ENCODE data around the gene KRTAP4-2. TPM values are rescaled to one million over a fixed set of nuclear protein-coding genes. Genes with fewer than 3 reads are reported as not detected.

The KRTAP4-2 gene
- total RNA-seq, 1 experiment from 2014 or later = not detected

DNA sequence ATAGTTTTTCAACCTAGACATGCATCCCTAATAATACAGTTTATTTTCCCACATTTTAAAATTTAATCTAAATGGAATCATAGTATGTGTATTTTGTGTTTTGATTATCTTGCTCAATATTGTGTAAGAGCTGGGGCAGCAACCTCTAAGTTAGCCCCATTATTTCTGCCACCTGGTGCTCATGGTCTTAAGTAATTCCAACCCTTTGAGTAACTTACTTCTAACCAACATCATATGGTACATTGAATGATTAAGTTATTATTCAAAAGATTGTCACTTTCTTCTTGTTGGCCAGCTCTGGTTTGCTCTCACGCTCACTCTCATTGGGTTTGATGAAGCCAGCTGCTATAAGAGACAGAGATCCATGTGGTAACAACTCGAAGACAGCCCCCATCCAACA, 6.1 kb downstream of the KRTAP4-2 start:
- RAD21 ChIA-PET (ENCODE audit: low non-redundant PET in 1 of 2, low total read pairs in 2 of 2, uncharacterized antibody in 2 of 2, unreplicated experiment in 2 of 2) = no interaction called here
- POLR2A ChIA-PET = no interaction called here
- Histone ChIP-seq H3K27me3 (ENCODE audit: insufficient read depth, low read length) (no peaks in the 10 kb centered on the region), H4K20me1 (ENCODE audit: insufficient read depth) (no peaks in the 10 kb centered on the region), H3K4me3 (replicated peaks in 1 of 2; ENCODE audit: low read depth in 1 of 2, low read length in 2 of 2) (no peak overlapping the region), H3K9me3 (ENCODE audit: control insufficient read depth in 1 of 2, insufficient read depth in 1 of 2, low read depth in 1 of 2, low read length in 2 of 2) (no peaks in the 10 kb centered on the region; a peak in 1 of 4 replicates), H3K79me2 (ENCODE audit: insufficient read depth, low read length) (no peaks in the 10 kb centered on the region), H3K4me2 (ENCODE audit: low read length) (no peak overlapping the region), H3K27ac (ENCODE audit: low read depth, low read length) (no peak overlapping the region), H3K9me2 (ENCODE audit: insufficient read depth) (no peaks in the 10 kb centered on the region), H3K4me1 (ENCODE audit: control insufficient read depth in 1 of 2, insufficient read depth in 2 of 2, low read length in 2 of 2) (no peaks in the 10 kb centered on the region), H3K36me3 (ENCODE audit: control insufficient read depth in 1 of 2, insufficient read depth in 2 of 2, low read length in 2 of 2) (no peaks in the 10 kb centered on the region), H2AFZ (ENCODE audit: low read depth, low read length, poor library complexity, severe bottlenecking) (no peak overlapping the region), H3K9ac (ENCODE audit: low read length) (no peak overlapping the region)
- no peak for ATAC-seq
- intact Hi-C loops (cut with micrococcal nuclease) = no loop called here
- DNase-seq (ENCODE audit: low read depth, low spot score) = no peak
- no TSS peak for BruUV-seq (replicated peaks)
- CTCF ChIA-PET = no interaction called here
- TF ChIP-seq CBX3 (IDR thresholded peaks at IDR 0.05; ENCODE audit: low read depth) (no peak), POLR2AphosphoS5 (IDR thresholded peaks at IDR 0.05; ENCODE audit: low read depth, low read length) (no peak)

DNA sequence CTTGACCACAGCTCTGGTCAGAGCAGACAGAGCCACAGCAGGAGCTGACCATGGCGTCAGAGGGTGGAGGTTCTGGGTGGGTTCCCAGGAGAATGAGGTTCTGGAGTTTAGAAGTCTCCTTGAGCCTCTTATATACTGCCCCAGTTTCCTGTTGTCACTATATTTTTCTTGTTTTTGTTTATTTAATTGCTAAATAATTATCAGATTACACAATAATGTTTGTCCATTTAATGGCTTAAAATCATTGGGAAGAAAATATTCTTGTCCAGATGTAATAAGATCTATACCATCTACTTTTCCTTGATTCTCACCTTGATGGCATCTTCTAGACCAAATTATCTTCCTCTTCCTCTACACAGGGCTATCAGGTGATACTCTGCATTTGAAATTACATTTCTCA, 9.9 kb downstream of the KRTAP4-2 start, which contains the start of gene KRTAP4-3:
Gene KRTAP4-3 (minus strand): TSS at position 101 of the 400 bp plus-strand sequence. CDS start 49 bp downstream, at position 52.
- H3K9me2 ChIP-seq (ENCODE audit: insufficient read depth) = no peaks in the 10 kb centered on the region
- H3K4me2 ChIP-seq (ENCODE audit: low read length) = no peak within 1 kb of the TSS
- H3K9ac ChIP-seq (ENCODE audit: low read length) = no peak within 1 kb of the TSS
- H3K9me3 ChIP-seq (ENCODE audit: control insufficient read depth in 1 of 2, insufficient read depth in 1 of 2, low read depth in 1 of 2, low read length in 2 of 2) = no peaks in the 10 kb centered on the region; a peak in 1 of 4 replicates
- ChIA-PET POLR2A (no interaction called here), CTCF (no interaction called here), RAD21 (ENCODE audit: low non-redundant PET in 1 of 2, low total read pairs in 2 of 2, uncharacterized antibody in 2 of 2, unreplicated experiment in 2 of 2) (no interaction called here)
- H3K79me2 ChIP-seq (ENCODE audit: insufficient read depth, low read length) = no peaks in the 10 kb centered on the region
- no peak within 1 kb of the TSS for H3K27ac ChIP-seq (ENCODE audit: low read depth, low read length)
- no peak for DNase-seq (ENCODE audit: low read depth, low spot score)
- no peaks in the 10 kb centered on the region for H3K27me3 ChIP-seq (ENCODE audit: insufficient read depth, low read length)
- H3K4me1 ChIP-seq (ENCODE audit: control insufficient read depth in 1 of 2, insufficient read depth in 2 of 2, low read length in 2 of 2) = no peaks in the 10 kb centered on the region
- H2AFZ ChIP-seq (ENCODE audit: low read depth, low read length, poor library complexity, severe bottlenecking) = no peak within 1 kb of the TSS
- no TSS peak for BruUV-seq (replicated peaks)
- no peaks in the 10 kb centered on the region for H3K36me3 ChIP-seq (ENCODE audit: control insufficient read depth in 1 of 2, insufficient read depth in 2 of 2, low read length in 2 of 2)
- H3K4me3 ChIP-seq (replicated peaks in 1 of 2; ENCODE audit: low read depth in 1 of 2, low read length in 2 of 2) = no peak within 1 kb of the TSS
- no peak for TF ChIP-seq ZFX (IDR thresholded peaks at IDR 0.05)
- TF ChIP-seq RAD21 (IDR thresholded peaks at IDR 0.05; ENCODE audit: low read depth) = no peak
- TF ChIP-seq, protein P1, sequence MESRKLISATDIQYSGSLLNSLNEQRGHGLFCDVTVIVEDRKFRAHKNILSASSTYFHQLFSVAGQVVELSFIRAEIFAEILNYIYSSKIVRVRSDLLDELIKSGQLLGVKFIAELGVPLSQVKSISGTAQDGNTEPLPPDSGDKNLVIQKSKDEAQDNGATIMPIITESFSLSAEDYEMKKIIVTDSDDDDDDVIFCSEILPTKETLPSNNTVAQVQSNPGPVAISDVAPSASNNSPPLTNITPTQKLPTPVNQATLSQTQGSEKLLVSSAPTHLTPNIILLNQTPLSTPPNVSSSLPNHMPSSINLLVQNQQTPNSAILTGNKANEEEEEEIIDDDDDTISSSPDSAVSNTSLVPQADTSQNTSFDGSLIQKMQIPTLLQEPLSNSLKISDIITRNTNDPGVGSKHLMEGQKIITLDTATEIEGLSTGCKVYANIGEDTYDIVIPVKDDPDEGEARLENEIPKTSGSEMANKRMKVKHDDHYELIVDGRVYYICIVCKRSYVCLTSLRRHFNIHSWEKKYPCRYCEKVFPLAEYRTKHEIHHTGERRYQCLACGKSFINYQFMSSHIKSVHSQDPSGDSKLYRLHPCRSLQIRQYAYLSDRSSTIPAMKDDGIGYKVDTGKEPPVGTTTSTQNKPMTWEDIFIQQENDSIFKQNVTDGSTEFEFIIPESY (IDR thresholded peaks at IDR 0.05; ENCODE audit: extremely low read depth, insufficient replicate concordance, low read length) = no peak
- no peak for TF ChIP-seq POLR2A (IDR thresholded peaks at IDR 0.05; ENCODE audit: borderline replicate concordance, extremely low read depth, insufficient read depth, insufficient read length)
- TF ChIP-seq YY1 (IDR thresholded peaks at IDR 0.05; ENCODE audit: extremely low read depth, insufficient replicate concordance, low read depth, low read length) = no peak
- TF ChIP-seq TCF7L2 (IDR thresholded peaks at IDR 0.05; ENCODE audit: borderline replicate concordance, extremely low read depth, insufficient read depth, insufficient read length) = no peak
- TF ChIP-seq CEBPB (IDR thresholded peaks at IDR 0.05; ENCODE audit: low read depth) = no peak
- no peak for TF ChIP-seq CBX3 (IDR thresholded peaks at IDR 0.05; ENCODE audit: low read depth)
- TF ChIP-seq POLR2AphosphoS5 (IDR thresholded peaks at IDR 0.05; ENCODE audit: low read depth, low read length) = no peak
- TF ChIP-seq SIN3A (IDR thresholded peaks at IDR 0.05; ENCODE audit: low read depth) = no peak
- TF ChIP-seq, protein P2, sequence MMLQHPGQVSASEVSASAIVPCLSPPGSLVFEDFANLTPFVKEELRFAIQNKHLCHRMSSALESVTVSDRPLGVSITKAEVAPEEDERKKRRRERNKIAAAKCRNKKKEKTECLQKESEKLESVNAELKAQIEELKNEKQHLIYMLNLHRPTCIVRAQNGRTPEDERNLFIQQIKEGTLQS (IDR thresholded peaks at IDR 0.05) = no peak
- TF ChIP-seq, protein P3, sequence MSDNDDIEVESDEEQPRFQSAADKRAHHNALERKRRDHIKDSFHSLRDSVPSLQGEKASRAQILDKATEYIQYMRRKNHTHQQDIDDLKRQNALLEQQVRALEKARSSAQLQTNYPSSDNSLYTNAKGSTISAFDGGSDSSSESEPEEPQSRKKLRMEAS (IDR thresholded peaks at IDR 0.05) = no peak
- TF ChIP-seq EZH2 (IDR thresholded peaks at IDR 0.05) = no peak
- no peak for TF ChIP-seq FOSL1 (IDR thresholded peaks at IDR 0.05; ENCODE audit: low read depth)
- no peak for TF ChIP-seq EGR1 (IDR thresholded peaks at IDR 0.05; ENCODE audit: low read depth)
- no peak for TF ChIP-seq SRF (IDR thresholded peaks at IDR 0.05; ENCODE audit: low read depth)
- no peak for TF ChIP-seq EZH2phosphoT487 (IDR thresholded peaks at IDR 0.05; ENCODE audit: borderline replicate concordance)
- ATAC-seq = no peak
- no peaks in the 10 kb centered on the region for H4K20me1 ChIP-seq (ENCODE audit: insufficient read depth)
- intact Hi-C loops (cut with micrococcal nuclease) = no loop called here
